Prostate gland (tissue), 2 donors: Measurements from ENCODE around the gene ODAD2.

ENCODE experiments used
- POLR2A ChIP-seq: fragments of 450-650 bp; IDR thresholded peaks from one replicate; pipeline ENCODE4 v1.6.1; 2016; ENCODE audit warnings: antibody characterized with exemption, mild to moderate bottlenecking
- POLR2AphosphoS5 ChIP-seq: sonication (generic); formaldehyde crosslinking; IDR thresholded peaks from one replicate; pipeline ENCODE4 v1.6.1; 2017; ENCODE audit warnings: antibody characterized with exemption
- TF ChIP-seq, protein P1 (sequence below), 4 experiments: fragments of 200-600 bp in 2 of 4; fragments of 450-650 bp in 2 of 4; sonication (generic) in 2 of 4; IDR thresholded peaks; 1 replicate in 3 of 4; 2 replicates in 1 of 4; pipeline ENCODE4 v1.5.1; 2016 to 2019; ENCODE audit warnings: antibody characterized with exemption in 4 of 4, mild to moderate bottlenecking in 2 of 4, moderate library complexity in 2 of 4

DNA sequence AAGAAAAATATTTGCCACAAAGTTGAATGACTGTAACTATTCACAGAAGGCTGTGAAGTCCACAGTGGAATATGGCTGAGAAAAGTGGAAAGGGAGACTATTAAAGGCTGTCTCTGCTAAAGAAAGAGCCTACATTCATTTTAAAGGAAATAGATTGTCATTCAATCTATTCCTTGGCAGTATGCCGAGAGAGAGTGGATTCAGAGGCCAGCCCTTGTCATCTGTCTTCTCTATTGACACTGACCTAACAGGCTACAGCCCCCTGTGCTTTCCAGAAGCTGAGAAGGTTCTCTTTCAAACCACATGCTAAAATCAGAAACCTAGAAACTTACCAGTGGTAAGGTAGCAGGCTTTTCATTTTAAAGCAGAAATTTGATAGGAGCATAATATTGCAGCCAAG lies 12.1 kb downstream of the ODAD2 start:
- TF ChIP-seq, protein P1, sequence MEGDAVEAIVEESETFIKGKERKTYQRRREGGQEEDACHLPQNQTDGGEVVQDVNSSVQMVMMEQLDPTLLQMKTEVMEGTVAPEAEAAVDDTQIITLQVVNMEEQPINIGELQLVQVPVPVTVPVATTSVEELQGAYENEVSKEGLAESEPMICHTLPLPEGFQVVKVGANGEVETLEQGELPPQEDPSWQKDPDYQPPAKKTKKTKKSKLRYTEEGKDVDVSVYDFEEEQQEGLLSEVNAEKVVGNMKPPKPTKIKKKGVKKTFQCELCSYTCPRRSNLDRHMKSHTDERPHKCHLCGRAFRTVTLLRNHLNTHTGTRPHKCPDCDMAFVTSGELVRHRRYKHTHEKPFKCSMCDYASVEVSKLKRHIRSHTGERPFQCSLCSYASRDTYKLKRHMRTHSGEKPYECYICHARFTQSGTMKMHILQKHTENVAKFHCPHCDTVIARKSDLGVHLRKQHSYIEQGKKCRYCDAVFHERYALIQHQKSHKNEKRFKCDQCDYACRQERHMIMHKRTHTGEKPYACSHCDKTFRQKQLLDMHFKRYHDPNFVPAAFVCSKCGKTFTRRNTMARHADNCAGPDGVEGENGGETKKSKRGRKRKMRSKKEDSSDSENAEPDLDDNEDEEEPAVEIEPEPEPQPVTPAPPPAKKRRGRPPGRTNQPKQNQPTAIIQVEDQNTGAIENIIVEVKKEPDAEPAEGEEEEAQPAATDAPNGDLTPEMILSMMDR (IDR thresholded peaks at IDR 0.05) = no peak
- TF ChIP-seq POLR2A (no peak), POLR2AphosphoS5 (no peak)
